Measurements from ENCODE around the gene CAMK1D.
"Not testable (repeated sequence)": the region's sequence is repeated elsewhere in the genome, so short reads cannot be mapped to it uniquely, and the experiment has no call there.

Gene CAMK1D

GRCh38 chr10:12701696-12702095 is 352.3 kb downstream of the CAMK1D start:
- no peak for DNase-seq (ENCODE audit: low read depth)

- no peak for DNase-seq (ENCODE audit: low read depth)
Measured at GRCh38 chr10:12702215-12702770, 352.9 kb downstream of the CAMK1D start.

- DNase-seq (ENCODE audit: low read depth), result no peak
Measured at GRCh38 chr10:12703126-12703525, 353.8 kb downstream of the CAMK1D start.

- peak; percentile 77 for DNase-seq (ENCODE audit: low read depth)
Measured at GRCh38 chr10:12703813-12704212, 354.5 kb downstream of the CAMK1D start.

DNA sequence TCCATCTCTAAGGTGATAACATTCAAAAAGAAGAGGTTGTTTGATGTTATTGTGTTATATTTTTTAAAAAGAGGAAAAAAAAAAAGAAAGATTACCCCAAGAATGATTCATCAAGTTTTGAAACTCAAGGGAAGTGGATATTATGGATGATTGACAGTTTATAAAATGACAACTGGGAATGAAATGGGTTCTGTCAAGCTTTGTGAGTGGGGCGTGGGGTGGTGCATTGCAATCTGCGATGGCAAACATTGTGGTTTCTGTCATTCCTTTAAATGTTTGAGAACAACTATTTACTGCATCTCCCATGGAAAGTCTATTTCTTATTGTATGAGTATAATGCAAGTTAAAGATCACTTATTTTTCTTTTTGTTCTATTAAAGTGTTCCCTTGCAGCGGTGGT is 355.1 kb downstream of the CAMK1D start:
- DNase-seq (ENCODE audit: low read depth), result no peak

- DNase-seq (ENCODE audit: low read depth), result no peak
Measured at GRCh38 chr10:12705943-12706342, 356.6 kb downstream of the CAMK1D start.

GRCh38 chr10:12707461-12708185 is 358.3 kb downstream of the CAMK1D start:
- DNase-seq (ENCODE audit: low read depth), result peak; percentile 83

DNA sequence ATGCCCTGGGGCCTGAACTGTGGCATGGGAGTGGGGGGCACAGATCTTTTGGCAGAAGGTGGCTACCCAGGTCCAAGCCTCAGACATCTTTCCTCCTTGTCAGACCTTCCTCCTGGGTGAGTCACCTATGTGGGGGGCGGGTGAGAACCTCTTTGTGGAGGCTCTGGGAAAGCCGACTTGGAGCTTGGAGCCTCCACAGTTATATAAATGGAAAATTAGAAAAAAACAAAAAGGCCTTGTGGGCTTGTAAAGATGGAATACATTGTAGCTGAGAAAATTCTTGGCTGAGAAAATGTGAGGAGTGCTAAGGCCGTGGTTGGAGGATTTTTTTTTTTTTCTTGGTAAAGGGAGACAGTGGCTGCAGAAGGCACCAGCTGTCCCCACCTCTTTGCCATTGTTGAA is 359.7 kb downstream of the CAMK1D start:
- DNase-seq (ENCODE audit: low read depth), result no peak

GRCh38 chr10:12709521-12709963 is 360.2 kb downstream of the CAMK1D start:
- peak; percentile 59 for DNase-seq (ENCODE audit: low read depth)

DNA sequence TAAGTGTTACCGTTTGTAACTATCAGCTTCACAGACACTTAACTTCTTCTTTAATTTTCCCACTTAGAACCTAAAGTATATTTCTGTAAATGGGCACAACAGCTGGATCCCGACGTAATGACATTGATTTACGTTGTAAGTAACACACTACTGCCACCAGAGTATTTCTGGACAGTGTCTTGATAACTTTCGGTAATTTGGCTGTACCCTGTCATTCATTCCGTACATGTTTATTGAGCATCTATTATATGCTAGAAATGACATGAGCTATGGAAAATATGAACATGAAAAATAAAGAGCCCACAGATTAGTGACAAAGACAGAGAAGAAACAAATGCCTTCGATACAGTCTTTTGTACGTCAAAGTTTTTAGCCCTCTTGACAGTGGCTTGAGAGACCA is 360.8 kb downstream of the CAMK1D start:
- DNase-seq (ENCODE audit: low read depth), result no peak

DNA sequence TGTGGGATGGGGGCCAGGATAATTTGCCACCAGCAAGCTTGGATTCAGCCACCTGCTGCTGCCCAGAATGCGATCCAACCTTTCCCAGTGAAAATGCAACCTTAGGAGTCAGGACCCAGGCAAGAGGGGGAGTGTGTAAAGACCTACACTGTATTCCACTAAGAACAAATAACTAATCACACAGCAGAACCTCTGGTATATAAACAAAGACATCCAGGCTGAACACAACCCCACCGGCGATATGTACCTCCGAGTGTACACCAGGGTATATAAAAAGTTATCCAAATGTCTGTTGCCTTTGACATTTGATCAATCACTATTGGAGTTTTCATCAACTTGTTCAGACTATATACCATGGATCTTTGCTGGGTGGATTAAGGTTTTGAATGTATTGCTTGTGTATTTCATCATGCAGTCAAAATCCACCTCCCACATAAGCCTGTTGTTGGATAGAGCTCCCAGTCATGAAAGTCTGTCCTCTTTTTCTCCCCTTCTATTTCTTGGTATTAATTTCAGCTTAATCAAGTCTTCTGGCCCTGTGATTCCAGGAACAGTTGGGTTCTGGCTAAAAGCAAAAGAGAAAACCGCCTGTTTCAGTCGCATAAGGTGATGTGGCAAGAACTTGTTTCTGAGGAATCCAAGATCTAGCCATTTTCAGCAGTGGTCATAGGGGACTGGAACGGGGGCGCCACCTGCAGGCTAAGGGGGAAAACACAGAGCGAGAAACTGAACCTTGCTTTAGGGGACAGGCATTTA is 361.4 kb downstream of the CAMK1D start:
- peak; percentile 81 for DNase-seq (ENCODE audit: low read depth)

DNA sequence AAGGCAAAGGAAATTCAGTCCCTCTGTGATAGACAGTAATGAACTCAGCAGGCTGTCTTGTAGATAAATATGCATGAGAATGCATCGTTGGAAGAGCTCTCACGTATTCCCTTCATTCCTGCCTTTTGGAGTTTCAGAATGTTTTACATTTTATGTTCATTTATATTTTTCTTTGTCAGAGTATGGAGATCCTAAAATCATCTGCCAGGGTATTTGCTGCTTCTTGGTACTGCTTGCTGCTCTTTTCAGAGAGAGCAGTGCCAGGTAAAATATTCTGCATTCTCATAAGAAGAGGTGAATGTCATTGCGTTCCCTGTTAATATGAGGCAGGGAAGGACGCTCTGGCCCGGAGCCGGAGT is 362.0 kb downstream of the CAMK1D start:
- no peak for DNase-seq (ENCODE audit: low read depth)

- no peak for DNase-seq (ENCODE audit: low read depth)
Measured at GRCh38 chr10:12712293-12712983, 363.1 kb downstream of the CAMK1D start.

GRCh38 chr10:12712984-12713316 is 363.6 kb downstream of the CAMK1D start:
- DNase-seq (ENCODE audit: low read depth), result not testable (repeated sequence)

DNA sequence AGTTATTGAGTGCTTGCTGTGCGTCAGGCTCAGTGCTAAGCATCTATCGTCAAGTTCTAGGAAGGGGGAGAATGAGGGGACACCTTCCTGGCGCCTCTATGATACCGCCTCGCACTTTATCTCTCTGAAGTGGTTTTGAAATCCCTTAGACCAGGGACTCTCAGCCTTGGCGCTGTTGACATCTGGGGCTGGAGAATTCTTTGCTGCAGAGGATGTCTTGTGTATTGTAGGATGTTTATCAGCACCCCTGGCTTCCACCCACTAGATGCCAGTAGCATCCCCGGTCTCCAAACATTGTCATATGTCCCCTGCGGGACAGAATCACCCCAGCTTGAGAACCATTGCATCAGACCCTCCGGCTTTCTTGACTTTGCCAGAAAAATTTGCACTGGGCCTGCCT is 366.7 kb downstream of the CAMK1D start:
- no peak for DNase-seq (ENCODE audit: low read depth)

- DNase-seq (ENCODE audit: low read depth), result peak; percentile 51
Measured at GRCh38 chr10:12717981-12718707, 368.8 kb downstream of the CAMK1D start.

DNA sequence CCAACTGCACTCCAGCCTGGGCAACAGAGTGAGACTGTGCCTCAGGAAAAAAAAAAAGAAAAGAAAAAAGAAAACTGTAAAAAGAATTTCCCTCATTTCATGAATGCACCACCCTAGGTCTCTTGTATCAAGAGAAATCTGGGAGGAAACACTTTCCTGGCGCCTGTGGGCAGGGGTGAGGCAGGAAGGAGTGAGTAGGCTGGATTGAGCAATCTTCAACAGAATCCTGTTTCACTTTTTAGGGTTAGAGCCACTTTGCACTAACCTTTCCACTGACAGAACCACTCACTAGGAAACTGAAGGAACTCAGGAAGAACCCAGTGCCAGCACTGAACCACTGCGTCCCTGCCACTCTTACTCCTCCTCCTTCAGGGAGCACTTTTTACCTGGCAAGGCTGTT is 370.0 kb downstream of the CAMK1D start:
- DNase-seq (ENCODE audit: low read depth), result peak; percentile 17

DNA sequence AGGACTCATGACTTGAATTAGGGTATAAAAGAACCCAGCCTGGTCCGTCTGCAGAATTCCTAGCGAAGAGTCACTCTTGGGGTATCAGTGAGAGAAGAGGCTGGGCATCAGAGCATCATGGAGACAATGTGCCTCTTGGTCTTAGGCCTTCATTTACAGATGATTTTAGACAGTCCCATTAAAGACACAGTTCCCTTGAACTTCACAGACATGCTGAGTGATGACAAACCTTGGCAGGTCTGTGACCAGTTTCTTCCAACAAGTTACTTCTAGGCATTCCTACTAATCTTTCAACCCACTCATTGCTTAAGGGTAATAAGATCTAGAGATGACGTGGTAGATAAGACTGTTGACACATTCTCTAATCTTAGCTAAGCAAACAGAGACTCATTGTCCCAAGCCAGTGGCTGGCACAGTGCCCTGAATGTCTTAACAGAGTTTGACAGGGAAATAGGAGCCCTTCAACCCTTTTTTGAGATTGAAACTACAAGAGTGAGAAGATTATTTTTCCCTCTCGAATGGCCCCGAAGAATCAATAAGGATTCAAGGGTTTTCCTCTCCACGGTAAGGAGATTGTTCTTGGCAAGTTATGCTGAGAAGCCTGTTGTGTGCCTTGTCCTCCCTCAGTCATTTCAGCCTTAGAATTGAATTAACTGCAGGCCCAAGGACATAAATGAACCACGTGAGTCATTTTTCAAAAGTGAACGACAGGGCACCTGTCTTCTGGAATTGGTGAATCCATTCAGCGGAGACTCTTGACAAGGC is 371.1 kb downstream of the CAMK1D start:
- DNase-seq (ENCODE audit: low read depth), result peak; percentile 81

DNA sequence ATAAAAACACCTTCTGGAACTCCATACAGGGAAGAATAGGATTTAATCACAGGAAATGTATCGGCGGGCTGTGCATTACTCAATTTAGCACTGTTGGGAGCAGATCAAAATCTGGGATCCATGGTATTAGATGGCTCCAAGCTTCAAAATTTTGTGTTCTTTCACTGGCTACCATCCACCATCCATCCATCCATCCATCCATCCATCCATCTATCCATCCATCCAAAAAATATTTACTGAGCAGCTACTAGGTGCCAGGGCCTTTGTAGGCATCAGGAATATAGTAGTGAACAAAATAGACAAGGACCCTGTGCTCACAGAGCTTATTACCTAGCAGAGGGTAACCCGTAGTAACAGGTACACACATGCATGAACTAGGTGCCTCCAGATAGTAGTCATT is 372.0 kb downstream of the CAMK1D start:
- no peak for DNase-seq (ENCODE audit: low read depth)

GRCh38 chr10:12723220-12723619 is 373.9 kb downstream of the CAMK1D start:
- no peak for DNase-seq (ENCODE audit: low read depth)

- DNase-seq (ENCODE audit: low read depth), result no peak
Measured at GRCh38 chr10:12724807-12725579, 375.6 kb downstream of the CAMK1D start.
